Skeletal muscle tissue (tissue), 1 donor: Measurements from ENCODE around the gene PRR7. TPM values are rescaled to one million over a fixed set of nuclear protein-coding genes. Genes with fewer than 3 reads are reported as not detected.

Experiments
- total RNA-seq: library from RNA; depleted of rRNA; stranded (reverse); fragments of >200 nt; gene quantifications from one replicate; pipeline ENCODE4 v1.2.3, GENCODE V29; 2014

PRR7 gene
- total RNA-seq, 1 donor from 2014 or later: 0.52 TPM

Other genes with a start within 250 kb of the PRR7 start
- gene RAB24, start 143.1 kb upstream of the PRR7 start, total RNA-seq: 12.0 TPM
- 39.1 TPM for gene PRELID1, start 143.0 kb upstream of the PRR7 start, total RNA-seq
- 5.7 TPM for gene MXD3, start 134.9 kb upstream of the PRR7 start, total RNA-seq
- gene LMAN2, start 95.1 kb upstream of the PRR7 start, total RNA-seq: 124 TPM
- gene RGS14, start 88.9 kb upstream of the PRR7 start, total RNA-seq: 12.5 TPM
- not detected for gene SLC34A1, start 62.4 kb upstream of the PRR7 start, total RNA-seq
- not detected for gene PFN3, start 46.2 kb upstream of the PRR7 start, total RNA-seq
- not detected for gene F12, start 37.2 kb upstream of the PRR7 start, total RNA-seq
- 12.5 TPM for gene GRK6, start 20.1 kb upstream of the PRR7 start, total RNA-seq
- 108 TPM for gene DBN1, start 26.8 kb downstream of the PRR7 start, total RNA-seq
- gene PDLIM7, start 50.8 kb downstream of the PRR7 start, total RNA-seq: 44.9 TPM
- 5.7 TPM for gene DOK3, start 63.0 kb downstream of the PRR7 start, total RNA-seq
- gene DDX41, start 70.1 kb downstream of the PRR7 start, total RNA-seq: 33.9 TPM
- gene FAM193B, start 107.7 kb downstream of the PRR7 start, total RNA-seq: 11.0 TPM
- gene TMED9, start 145.4 kb downstream of the PRR7 start, total RNA-seq: 37.6 TPM
- 12.0 TPM for gene B4GALT7, start 153.3 kb downstream of the PRR7 start, total RNA-seq